ENCODE results near the gene KIAA1217.

GRCh38 chr10:24469993-24470392, 261.1 kb downstream of the KIAA1217 start:
- TF ChIP-seq CTCF (IDR thresholded peaks at IDR 0.05 in 2 of 3, conservative IDR thresholded peaks at IDR 0.05 in 1 of 3; ENCODE audit: borderline replicate concordance in 1 of 3, insufficient read depth in 1 of 3, low read depth in 2 of 3, low read length in 2 of 3) (no peak), EZH2 (IDR thresholded peaks at IDR 0.05) (no peak), SIN3A (IDR thresholded peaks at IDR 0.05; ENCODE audit: low read depth) (no peak), POLR2AphosphoS5 (IDR thresholded peaks at IDR 0.05; ENCODE audit: low read depth, low read length) (no peak), CEBPB (IDR thresholded peaks at IDR 0.05; ENCODE audit: low read depth) (no peak), RAD21 (IDR thresholded peaks at IDR 0.05; ENCODE audit: low read depth) (no peak), POLR2A (IDR thresholded peaks at IDR 0.05; ENCODE audit: borderline replicate concordance, extremely low read depth, insufficient read depth, insufficient read length) (no peak), ZNF274 (IDR thresholded peaks at IDR 0.05; ENCODE audit: low read depth, low read length) (no peak), EGR1 (IDR thresholded peaks at IDR 0.05; ENCODE audit: low read depth) (no peak), ZFX (IDR thresholded peaks at IDR 0.05) (no peak), REST (IDR thresholded peaks at IDR 0.05; ENCODE audit: low read depth) (no peak), MAX (IDR thresholded peaks at IDR 0.05) (no peak), EZH2phosphoT487 (IDR thresholded peaks at IDR 0.05; ENCODE audit: borderline replicate concordance) (no peak), JUND (IDR thresholded peaks at IDR 0.05) (no peak)
